Amniotic epithelial cell (primary cell): ENCODE results near the gene PCDHGA1.

ENCODE experiments used
- DNase-seq: peaks from one replicate; pipeline ENCODE4 v3.0.0-alpha.2; 2010; ENCODE audit warnings: low read depth

Gene PCDHGA1

DNA sequence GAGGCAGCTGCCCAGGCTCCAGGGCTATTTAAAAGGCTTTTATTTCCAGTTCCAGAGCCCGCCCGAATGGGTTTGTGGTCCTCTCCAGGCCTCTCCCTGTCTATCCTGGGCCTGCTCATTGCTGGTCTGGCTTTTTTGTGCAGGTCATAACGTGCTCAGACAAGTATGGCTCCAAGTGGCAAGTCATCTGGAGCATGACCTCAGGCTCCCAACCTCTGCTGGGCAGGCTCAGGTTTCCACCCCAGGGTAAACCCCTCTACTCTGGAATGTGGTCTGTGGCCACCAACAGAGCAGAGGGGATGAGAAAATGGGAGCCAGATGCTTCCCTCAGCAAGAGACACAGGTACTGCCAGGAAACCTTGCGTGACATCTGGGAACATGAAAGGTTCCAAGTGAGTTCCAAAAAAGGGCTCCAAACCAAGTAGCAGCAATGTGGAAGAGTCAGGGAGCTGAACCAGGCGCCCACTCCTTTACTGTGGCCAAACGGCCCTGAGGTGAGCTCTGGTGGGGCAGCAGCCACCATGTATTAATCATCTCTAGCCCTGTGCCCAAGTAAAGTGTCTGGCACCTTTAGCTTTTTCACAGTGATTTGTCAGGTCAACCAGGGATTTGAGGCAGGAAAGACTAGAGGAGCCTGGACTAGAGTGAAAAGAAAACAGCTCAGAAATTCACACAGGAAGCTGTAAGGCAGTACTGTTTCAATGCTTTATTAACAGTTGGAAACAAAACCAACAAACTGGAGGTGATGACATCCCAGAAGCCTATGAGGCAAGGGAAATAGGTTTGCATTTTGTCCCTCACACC is 184.2 kb downstream of the PCDHGA1 start:
- no peak for DNase-seq

DNA sequence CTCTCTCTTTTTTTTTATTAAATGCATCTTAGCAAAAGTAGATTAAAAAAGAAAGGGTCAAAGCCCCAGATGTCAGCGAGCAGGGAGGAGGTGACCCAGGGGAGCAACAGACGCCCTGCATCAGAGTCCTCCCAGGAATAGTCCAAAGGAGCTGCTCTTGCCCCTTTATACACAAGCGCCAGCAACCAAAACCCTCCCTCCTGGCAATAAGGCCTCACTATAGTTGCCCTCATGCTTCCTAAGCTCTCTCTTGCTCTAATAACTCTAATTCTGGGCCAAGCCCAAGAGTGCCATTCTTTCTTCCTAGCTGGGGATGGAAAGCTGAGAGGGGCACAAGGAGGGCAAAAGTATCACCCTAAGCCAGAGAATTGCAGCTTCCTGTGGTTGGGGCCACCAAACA is 184.8 kb downstream of the PCDHGA1 start:
- no peak for DNase-seq

DNA sequence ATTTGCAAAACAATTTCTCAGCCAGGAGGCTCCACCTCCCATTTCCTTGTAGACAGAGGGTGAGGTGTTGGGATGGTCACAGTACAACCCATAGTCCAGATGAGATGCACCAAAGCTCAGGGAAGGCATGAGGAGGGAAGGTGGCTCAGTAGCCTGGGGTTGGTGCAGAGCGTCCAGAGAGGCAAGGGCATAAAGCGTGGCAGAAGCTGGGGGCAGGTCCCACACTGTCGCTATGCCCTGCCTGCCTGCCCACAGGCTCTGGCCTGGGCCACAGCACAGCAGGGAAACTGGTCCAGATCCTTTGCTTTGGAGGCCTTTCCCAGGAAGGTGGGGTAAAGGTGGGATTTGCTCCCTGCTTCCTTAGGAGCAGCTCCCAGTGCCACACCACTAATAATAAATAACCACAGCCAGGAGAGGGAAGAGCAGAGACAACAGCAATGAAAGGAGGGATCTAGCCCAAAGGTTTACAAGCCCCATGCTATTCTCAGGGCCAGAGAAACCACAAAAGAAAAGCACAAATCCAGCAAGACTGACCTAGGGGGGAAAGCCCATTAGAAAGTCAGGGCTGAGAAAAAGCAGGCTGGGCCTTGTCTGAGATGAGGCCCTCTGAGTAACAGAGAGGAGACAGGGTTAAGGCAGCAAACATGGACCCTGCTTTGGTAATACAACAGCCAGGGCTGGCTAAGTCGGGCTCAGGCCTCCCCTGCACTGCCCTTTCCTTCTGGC is 185.8 kb downstream of the PCDHGA1 start:
- peak; percentile 21 for DNase-seq

DNA sequence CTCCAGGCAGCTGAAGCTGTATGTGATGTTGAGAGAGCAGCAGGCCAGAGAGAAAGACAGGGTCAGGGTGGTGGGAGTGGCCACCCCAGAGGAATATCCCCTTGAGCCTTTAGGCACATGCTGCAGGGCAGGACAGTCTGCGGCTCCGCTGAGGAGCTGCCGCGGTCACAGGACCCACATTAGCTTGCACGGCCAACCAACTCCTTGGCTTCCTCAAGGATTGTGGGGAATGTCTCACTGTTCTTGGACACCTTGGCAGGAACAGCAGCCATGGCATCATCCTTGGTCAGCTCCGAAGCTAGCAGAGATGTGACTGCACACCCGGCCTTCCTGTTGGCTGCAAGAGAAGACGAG is 186.3 kb downstream of the PCDHGA1 start:
- no peak for DNase-seq

DNA sequence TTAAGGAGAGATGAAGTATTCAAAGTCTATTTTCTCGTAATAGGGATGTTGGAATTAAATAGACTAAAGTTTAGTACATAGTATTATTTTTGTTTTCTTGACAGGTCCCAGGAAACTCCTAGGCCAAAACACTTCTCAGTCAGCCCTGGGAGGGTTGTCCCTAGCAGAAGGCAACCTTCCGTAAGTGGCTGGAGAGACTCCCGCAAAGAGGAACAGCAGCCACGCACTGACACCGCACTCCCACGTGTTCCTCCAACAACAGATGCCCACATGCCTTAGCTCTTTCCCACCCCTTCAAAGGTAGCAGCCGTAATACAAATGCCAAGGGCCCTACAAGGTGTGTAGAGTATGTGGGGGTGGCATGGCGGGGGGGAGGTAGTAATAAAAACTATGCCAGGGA is 187.0 kb downstream of the PCDHGA1 start:
- no peak for DNase-seq

DNA sequence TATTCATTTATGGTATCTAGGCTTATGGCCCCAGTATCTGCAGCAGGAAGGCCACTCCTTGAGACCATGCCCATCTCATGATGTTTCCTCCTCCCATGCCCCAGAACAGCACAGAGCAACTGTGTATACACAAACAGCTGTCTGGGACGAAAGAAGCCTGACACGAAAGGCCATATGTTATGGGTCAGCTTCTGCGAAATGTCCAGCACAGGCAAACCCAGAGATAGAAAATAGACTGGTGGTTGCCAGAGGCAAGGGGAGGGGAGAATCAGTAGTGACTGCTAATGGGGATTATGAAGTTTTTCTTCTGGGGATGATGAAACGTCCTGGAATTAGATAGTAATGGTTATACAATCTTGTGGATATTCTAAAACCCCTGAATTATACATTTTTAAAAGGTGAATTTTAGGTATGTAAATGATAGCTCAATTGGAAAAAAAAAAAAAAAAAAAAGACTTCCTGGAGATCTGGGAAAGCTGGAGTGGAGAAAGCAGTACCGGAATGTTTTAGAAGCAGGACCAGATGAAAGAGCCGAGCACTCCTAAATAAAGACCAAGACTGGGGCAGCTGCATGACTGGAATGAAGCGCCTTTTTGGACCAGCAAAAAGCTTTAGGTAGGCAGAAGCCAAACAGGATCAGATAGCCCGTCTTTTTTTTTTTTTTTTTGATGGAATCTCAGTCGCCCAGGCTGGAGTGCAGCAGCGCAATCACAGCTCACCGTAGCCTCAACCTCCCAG is 187.7 kb downstream of the PCDHGA1 start:
- DNase-seq: peak; percentile 87

DNA sequence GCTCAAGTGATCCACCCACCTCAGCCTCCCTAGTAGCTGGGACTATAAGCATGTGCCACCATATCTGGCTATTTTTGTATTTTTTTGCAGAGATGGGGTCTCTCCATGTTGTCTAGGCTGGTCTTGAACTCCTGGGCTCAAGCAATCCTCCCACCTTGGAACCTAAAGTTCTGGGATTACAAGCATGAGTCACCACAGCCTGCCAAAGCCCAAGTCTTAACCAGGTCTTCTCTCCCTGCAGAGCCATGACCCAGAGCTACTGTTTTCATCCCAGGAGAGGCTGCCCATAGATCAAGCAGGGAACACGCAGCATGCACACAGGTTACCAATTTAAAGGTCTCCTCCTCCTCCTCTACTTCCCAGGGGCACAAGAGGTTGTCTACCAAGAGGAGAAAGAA is 188.3 kb downstream of the PCDHGA1 start:
- peak; percentile 42 for DNase-seq

DNA sequence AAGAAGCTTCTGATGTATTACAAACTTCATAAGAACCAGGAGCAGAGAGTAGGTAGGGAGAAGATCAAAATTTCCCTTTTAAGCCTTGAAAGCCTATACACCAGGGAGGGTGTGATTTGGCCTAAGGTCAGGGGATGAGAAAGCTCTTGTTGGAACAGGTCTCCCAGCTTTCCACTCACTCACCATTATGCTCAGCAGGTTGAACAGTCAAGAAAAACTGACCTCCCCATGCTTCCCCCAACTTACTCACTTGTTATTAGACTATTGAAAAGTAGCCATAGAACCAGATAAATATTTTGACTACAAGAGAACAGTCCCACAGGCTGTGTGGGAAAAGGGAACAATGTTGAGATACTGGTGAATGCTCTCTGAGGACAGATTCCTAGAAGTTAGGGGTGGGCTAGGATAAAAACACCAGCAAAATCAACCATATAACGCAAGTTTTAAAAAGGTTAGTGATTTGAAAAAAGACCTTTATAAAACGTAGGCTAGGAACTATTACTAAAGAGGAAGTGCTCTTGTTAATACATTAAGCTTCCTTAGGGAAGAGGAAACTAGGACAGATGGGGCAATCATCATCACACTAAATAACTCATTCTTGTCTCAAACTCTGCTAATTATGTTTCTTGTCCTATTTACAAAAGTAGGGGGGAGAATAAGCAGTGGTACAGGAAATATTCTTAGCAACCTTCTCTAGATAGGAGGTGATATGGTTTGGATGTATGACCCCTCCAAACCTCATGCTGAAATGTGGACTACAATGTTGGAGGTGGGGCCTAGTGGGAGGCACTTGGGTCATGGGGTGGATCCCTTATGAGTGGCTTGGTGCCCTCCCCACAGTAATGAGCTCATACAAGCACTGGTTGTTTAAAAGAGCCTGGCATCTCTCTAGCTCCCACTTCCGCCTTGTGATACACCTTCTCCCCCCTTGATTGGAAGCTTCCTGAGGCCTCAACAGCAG is 189.6 kb downstream of the PCDHGA1 start:
- no peak for DNase-seq

DNA sequence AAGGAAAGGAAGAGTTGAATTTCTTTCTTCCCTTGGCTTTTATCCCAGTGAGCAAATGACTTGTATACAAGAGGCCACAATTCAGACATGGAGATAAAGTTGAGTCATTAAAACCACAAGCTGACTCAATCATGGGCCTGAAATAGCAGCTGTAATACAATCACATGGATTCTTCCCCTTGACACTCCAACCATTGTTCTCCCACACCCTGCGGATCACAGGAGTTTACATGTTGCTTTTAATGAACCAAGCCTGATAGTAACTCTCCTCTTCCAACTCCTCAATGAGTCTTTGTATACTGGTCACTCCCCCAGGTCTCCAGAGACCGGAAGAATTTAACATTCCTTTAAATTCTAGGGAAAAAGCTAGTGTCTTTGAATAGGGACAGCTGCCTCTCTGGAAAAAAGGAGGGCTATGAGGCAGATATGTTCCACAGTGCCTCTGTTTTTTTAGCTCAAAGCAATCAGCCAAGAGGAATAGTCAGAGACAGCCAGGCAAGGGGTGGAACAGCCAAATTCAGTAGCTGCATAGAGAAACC is 191.0 kb downstream of the PCDHGA1 start:
- DNase-seq: peak; percentile 99

DNA sequence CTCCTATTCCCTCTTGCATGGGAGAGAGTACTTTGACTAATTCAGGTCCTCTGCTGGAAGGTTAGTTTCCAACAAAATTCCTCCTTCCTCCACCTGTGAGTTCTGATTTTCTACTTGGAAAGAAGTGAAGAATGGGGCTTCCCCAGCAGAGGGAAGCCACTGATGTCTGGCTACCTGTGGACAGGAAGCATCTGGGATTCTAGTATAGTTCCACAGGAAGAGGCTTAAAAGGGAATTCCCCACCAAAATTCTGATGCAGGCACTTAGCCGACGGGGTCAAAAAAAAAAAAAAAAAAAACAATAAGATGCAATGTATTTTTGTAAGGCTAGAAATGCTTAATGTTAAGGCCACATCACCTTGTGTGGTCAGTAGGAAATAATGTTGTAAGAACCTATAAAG is 192.0 kb downstream of the PCDHGA1 start:
- no peak for DNase-seq

DNA sequence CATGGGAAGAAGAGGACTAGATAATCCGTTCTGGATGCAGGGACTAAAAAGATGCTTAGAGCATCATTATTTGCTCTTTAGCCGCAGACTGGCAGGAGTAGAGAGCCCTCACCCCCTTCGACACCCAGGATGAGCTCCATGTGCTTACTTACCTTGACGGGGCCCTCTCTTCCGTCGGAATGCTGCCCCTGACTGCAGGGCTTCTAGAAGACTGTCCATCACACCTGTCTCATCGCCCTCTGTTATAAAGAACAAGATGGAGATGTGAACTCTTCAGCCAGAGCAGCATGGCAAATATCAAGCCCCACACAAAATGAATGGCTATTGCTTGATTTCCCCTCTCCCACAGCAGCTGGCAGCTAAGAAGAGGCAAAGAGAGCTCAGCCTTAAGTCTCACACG is 193.7 kb downstream of the PCDHGA1 start:
- DNase-seq: no peak

DNA sequence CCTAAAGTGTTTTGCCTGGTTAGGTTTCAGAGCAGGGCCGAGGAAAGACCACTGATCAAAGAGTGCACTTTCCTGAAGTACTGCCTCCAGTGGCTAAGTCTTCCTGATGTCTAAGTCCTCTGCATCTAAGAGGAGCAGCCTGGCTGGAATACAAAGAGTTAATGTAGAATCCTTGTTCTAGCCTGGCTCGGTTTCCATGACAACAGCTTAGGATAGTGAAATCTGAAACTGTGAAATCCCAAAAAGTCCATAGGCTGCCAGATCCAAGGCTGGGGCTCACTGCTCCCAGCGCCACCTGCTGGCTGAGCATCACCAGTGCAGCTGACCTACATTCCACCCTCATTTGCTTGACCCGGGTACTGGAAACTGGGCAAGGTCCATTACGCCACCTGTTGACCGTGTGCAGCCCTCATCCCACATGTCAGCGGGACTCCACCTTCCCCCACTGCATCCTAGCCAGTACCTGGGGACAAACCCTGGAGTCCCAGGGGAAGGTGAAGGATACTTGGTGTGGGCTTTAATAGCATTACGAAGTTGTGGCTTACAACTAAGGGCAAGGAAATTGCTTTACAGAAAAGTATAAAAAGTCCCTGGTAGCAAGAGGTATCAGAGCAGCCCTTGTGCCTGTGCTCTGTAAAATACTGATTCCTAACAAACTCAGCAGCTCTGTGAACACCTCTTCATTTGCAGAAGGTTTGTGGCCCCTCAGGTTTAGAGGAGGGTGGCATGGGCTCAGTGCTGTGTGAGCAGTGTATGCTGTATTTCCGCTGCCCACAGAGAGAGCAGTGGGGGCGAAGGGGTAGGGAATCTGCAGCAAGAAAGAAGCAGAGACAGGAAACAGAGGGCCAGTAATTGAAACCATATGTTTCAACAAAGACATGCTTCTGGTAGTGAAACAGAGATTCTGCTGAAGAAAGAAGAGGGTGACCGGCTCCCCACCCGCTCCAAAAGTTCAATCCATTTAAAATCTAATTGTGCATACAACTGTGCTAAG is 194.6 kb downstream of the PCDHGA1 start:
- peak; percentile 97 for DNase-seq

DNA sequence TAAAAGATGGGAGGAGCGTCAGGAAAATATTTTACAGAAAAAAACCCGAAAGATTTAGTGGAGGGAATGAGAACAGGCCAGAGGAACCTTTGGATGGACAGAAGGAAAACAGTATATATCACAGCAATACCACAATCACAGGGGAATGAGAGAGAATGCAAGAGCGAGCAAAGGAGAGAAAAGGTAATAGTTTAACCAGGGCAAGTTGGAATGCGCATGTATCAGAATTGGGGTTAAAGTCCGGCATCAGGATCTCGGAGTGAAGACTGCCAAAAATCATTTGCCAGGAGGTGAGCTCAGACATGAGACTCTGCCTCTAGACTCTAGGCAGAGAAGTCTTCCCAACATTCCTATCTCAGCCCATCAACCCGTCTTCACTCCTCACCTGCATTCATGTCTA is 195.3 kb downstream of the PCDHGA1 start:
- DNase-seq: no peak

DNA sequence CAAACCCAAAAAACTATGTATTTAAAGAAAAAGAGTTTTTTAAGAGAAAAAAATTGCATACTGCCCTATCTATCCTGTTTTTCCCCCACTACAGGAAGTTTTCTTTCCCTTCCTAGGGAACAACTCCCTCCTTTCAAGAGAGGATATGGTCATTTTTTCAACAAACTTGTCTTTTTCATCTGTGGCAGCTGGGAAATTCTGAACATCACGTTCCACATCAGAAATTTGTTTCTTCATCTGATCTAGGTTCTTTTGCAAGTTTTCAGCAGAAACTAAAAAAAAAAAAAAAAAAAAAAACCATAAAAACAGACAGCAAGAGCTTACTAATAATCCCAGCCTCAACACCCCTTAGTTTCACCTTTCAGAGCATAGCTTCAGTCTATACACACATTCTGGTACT is 197.1 kb downstream of the PCDHGA1 start:
- DNase-seq: no peak

DNA sequence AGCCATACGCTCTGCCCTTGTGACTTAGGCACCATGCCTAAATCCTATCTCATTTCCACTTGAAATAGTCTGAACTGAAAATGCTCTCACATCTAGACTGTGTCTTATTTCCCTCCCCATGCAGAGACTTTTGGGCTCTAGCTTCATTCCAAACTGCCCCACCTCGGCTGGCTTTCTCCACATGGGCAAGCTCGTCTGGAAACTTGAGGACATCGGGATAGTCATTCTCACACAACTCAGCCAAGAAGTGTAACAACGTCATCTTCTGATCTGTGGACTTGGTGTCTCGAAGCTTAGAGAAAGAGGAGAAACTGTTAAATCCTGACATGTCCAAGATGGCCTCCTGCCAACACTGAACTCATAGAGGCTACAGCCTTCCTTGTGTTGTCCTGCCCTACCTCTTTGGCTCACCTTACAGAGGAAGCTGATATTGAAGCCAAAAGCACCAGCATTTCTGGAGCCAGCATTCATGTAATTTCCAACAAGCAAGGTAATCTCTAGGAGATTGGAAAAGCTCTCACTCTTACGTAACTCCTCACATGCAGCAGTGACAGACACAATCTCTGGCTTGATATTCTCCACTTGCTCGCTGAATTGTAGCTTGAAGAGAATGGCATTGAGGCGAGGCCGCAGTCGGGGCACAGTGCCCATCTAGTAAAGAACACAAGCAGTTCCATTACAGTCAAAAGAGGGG is 198.1 kb downstream of the PCDHGA1 start:
- DNase-seq: peak; percentile 46

DNA sequence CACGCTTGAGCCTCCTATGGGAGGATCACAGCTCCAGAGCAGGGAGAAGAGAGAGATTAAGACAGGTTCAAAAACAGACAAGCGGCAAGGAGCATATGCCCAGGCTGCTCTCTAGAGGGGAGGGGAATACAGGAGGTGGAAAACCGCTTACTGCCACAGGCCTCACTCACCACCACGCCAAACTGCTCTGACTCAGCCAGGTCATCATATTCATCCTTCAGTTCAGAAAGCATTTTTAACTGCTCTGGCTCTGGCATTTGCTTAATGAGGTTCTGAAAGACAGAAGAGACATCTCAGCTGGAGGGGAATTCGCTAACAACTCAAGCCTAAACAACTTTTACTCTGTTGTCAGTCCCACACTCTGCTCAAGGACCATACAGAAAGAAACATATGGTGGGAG is 198.7 kb downstream of the PCDHGA1 start:
- peak; percentile 84 for DNase-seq

DNA sequence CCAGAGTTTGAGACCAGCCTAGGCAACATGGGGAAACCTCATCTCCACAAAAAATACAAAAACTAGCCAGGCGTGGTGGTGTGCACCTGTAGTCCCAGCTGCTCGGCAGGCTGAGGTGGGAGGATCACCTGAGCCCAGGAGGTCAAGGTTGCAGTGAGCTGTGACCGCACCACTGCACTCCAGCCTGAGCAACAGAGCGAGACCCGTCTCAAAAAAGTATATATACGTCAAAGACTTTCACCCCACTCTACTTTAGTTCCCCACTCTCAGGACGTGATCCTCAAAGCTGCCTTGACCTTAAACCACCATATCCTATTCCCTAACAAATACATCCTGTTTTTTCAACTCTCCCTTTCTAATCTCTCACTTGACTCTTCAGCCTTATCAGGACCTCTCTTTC is 199.6 kb downstream of the PCDHGA1 start:
- no peak for DNase-seq

DNA sequence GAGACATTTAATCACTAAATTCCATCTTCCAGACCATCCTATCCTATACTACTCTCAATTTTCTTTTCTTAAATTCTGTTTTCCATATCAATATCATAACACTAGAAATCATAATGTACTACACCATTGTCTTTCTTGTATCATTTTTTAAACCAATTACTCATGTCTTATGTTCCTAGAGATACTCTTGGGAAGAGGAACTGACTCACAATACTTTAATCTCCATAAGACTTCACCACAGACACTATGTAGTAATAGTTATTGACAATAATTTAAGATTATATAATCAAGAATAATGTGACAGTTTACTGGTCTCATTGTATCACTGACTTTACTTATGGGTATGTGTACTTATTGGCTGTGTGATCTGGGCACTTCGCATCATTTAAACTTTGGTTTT is 202.4 kb downstream of the PCDHGA1 start:
- no peak for DNase-seq

DNA sequence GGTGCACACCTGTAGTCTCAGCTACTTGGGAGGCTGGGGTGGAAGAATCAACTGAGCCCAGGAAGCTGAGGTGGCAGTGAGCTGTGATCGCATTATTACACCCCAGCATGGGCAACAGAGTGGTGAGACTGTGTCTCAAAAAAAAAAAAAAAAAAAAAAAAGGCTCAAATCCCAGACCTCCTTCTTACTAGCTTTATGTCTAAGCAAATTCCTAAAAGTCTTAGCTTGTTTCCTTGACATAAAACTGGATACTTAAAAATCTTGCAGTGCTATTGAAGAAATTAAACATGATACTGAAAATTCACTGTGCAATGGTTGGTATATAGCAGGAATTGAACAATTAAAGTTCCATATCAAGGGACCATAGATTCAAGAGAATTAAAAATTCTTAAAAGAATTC is 203.6 kb downstream of the PCDHGA1 start:
- no peak for DNase-seq
